GM12801 (cell line): ENCODE measurements around the gene STKLD1.

ENCODE experiments used
- CTCF ChIP-seq: IDR thresholded peaks from one replicate; pipeline ENCODE4 v1.5.1; 2011; ENCODE audit warnings: control low read depth; ENCODE audit not compliant: insufficient read length; ENCODE audit errors: extremely low read depth

Gene STKLD1

GRCh38 chr9:133379153-133380086 lies 3.3 kb downstream of the STKLD1 start:
- no peak for TF ChIP-seq CTCF

- no peak for TF ChIP-seq CTCF
Measured at GRCh38 chr9:133380734-133381133, 4.6 kb downstream of the STKLD1 start.

DNA sequence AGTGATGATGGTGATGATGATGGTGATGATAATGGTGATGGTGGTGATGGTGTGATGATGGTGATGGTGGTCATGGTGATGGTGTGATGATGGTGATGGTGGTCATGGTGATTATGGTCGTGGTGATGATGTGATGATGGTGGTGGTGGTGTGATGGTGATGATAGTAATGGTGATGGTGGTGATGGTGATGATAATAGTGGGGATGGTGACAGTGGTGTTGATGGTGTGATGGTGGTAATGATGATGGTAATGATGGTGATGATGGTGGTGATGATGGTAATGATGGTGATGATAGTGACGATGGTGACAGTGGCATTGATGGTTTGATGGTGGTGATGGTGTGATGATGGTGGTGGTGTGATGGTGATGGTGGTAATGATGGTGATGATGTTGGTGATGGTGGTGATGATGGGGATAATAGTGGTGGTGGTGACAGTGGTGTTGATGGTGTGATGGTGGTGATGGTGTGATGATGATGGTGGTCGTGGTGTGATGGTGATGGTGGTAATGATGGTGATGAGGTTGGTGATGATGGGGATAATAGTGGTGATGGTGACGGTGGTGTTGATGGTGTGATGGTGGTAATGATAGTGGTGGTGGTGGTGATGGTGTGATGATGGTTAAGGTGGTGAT lies 6.5 kb downstream of the STKLD1 start:
- TF ChIP-seq CTCF, result no peak

GRCh38 chr9:133383438-133383837 lies 7.3 kb downstream of the STKLD1 start:
- TF ChIP-seq CTCF, result no peak

DNA sequence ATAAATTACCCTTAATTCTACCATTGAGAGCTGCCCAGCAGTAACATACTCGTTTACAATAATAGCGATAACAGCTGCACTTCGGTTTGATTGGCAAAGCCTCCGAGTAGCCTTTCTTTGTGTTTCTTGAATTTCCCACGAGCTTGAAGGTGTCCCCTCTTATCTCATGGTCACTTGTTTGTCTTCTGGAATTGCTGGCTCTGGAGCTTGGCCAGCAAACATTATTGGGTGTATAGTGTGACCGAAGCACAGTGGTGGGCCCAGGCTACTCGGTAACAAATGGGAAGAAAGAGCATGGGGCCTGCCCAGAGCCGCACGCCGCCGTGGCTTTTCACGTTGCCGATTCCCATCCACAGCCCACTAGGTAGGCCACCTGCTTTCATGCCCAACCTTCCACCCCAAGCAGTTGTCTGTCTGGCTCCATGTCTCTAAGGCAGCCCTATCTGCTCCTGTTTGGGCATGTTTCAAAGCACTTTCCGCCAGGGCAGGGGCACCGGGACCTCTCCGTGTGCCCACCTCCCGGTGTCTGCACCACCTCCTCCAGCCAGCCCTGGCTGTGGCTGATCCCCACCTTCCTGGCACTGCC lies 8.7 kb downstream of the STKLD1 start:
- TF ChIP-seq CTCF, result no peak

- TF ChIP-seq CTCF, result no peak
Measured at GRCh38 chr9:133385452-133385851, 9.3 kb downstream of the STKLD1 start.

- TF ChIP-seq CTCF, result no peak
Measured at GRCh38 chr9:133386338-133386737, 10.2 kb downstream of the STKLD1 start.
